HL-60 (cell line): ENCODE data around the gene SH3RF2.
"Not testable (repeated sequence)": the region's sequence is repeated elsewhere in the genome, so short reads cannot be mapped to it uniquely, and the experiment has no call there.

Source experiments
- DNase-seq, 2 experiments: peaks; one replicate each; pipeline ENCODE4 v3.0.0-alpha.2; 2010 to 2020; ENCODE audit warnings: low read depth in 1 of 2, low spot score in 1 of 2
- H3K27ac ChIP-seq: fragments of 250-450 bp; sonication (Bioruptor Pico); replicated peaks from 2 replicates; pipeline ENCODE4 v1.5.1; 2020; ENCODE audit warnings: mild to moderate bottlenecking, moderate library complexity
- H3K27me3 ChIP-seq: fragments of 250-450 bp; sonication (Bioruptor Pico); 2 replicates; pipeline ENCODE4 v1.5.1; 2021; ENCODE audit warnings: mild to moderate bottlenecking, moderate library complexity; ENCODE audit not compliant: insufficient read depth, poor library complexity, severe bottlenecking
- H3K4me3 ChIP-seq: replicated peaks from 2 replicates; pipeline ENCODE4 v1.5.1; 2011; ENCODE audit warnings: mild to moderate bottlenecking, control low read depth, low read length; ENCODE audit not compliant: insufficient read depth
- CTCF ChIP-seq: IDR thresholded peaks from one replicate; pipeline ENCODE4 v1.5.1; 2011; ENCODE audit warnings: low read length, control low read depth, inconsistent platforms; ENCODE audit not compliant: insufficient read depth
- GABPA ChIP-seq: IDR thresholded peaks from 2 replicates; pipeline ENCODE4 v1.6.1; 2012; ENCODE audit warnings: low read depth
- POLR2AphosphoS5 ChIP-seq: IDR thresholded peaks from 2 replicates; pipeline ENCODE4 v1.6.1; 2012; ENCODE audit warnings: low read depth
- REST ChIP-seq: IDR thresholded peaks from 2 replicates; pipeline ENCODE4 v1.6.1; 2012; ENCODE audit warnings: low read depth; ENCODE audit not compliant: insufficient replicate concordance
- SPI1 ChIP-seq: IDR thresholded peaks from 2 replicates; pipeline ENCODE4 v1.6.1; 2012; ENCODE audit warnings: low read depth, mild to moderate bottlenecking, borderline replicate concordance

Gene SH3RF2

GRCh38 chr5:146007989-146008388 is 71.6 kb downstream of the SH3RF2 start:
- Histone ChIP-seq H3K4me3 (no peak overlapping the region), H3K27me3 (no peaks in the 10 kb centered on the region), H3K27ac (no peak overlapping the region)
- TF ChIP-seq SPI1: no peak
- no peak for TF ChIP-seq REST
- TF ChIP-seq POLR2AphosphoS5: no peak
- no peak for TF ChIP-seq GABPA
- TF ChIP-seq CTCF: no peak
- DNase-seq: no peak

GRCh38 chr5:146009020-146009419 is 72.6 kb downstream of the SH3RF2 start:
- no peak for DNase-seq
- no peak overlapping the region for H3K4me3 ChIP-seq
- TF ChIP-seq SPI1: no peak
- TF ChIP-seq POLR2AphosphoS5: no peak
- no peak for TF ChIP-seq CTCF
- TF ChIP-seq REST: no peak
- no peak for TF ChIP-seq GABPA
- no peak overlapping the region for H3K27ac ChIP-seq
- peaks cover 1% of the 10 kb centered on the region for H3K27me3 ChIP-seq

- DNase-seq, H3K27ac ChIP-seq, H3K4me3 ChIP-seq, H3K27me3 ChIP-seq: not testable (repeated sequence)
Measured at GRCh38 chr5:146010447-146010846, 74.1 kb downstream of the SH3RF2 start.

- Histone ChIP-seq H3K4me3 (no peak overlapping the region), H3K27ac (no peak overlapping the region), H3K27me3 (peaks cover 3% of the 10 kb centered on the region)
- TF ChIP-seq CTCF (no peak), POLR2AphosphoS5 (no peak), REST (no peak), GABPA (no peak), SPI1 (no peak)
- DNase-seq: no peak
Measured at GRCh38 chr5:146013761-146014160, 77.4 kb downstream of the SH3RF2 start.
